ENCODE data around the gene AFF2. TPM values are rescaled to one million over a fixed set of nuclear protein-coding genes. Genes with fewer than 3 reads are reported as not detected.

Gene AFF2
- total and polyA plus RNA-seq, 12 donors, result 0.07 to 17.9 (median 1.7) TPM

DNA sequence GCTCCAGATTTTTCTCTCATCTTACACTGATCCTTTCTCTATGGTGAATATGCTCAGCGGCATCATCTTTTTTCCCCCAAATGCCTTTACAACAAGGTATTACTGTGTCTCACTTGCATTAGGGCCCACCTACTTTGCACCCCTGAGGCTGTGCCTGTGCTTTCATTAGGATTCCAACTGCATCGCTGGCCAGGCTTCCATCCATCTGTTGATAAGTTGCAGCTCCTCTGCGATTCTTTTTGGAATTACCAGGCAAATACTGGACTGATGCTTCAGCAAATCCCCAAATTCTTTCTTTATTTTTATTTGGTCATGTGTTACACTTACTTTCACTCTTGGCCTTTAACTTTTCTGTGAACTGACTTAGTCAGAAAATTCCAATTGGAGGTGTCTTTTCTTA is 77.3 kb downstream of the AFF2 start:
- Histone ChIP-seq H3K27me3 (no peaks in the 10 kb centered on the region), H3K36me3 (replicated peaks in 1 of 2) (no peaks in the 10 kb centered on the region), H3K4me3 (no peak overlapping the region), H3K27ac (no peak overlapping the region), H3K4me1 (replicated peaks in 1 of 2) (no peaks in the 10 kb centered on the region), H3K9me3 (replicated peaks in 1 of 3) (no peaks in the 10 kb centered on the region)
- TF ChIP-seq, protein P1, sequence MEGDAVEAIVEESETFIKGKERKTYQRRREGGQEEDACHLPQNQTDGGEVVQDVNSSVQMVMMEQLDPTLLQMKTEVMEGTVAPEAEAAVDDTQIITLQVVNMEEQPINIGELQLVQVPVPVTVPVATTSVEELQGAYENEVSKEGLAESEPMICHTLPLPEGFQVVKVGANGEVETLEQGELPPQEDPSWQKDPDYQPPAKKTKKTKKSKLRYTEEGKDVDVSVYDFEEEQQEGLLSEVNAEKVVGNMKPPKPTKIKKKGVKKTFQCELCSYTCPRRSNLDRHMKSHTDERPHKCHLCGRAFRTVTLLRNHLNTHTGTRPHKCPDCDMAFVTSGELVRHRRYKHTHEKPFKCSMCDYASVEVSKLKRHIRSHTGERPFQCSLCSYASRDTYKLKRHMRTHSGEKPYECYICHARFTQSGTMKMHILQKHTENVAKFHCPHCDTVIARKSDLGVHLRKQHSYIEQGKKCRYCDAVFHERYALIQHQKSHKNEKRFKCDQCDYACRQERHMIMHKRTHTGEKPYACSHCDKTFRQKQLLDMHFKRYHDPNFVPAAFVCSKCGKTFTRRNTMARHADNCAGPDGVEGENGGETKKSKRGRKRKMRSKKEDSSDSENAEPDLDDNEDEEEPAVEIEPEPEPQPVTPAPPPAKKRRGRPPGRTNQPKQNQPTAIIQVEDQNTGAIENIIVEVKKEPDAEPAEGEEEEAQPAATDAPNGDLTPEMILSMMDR (IDR thresholded peaks at IDR 0.05), result no peak
- no peak for TF ChIP-seq POLR2A (IDR thresholded peaks at IDR 0.05)
- no peak for DNase-seq
- 72 to 79% (median 75%) methylated on average over 3 of the region's 3 CpGs for WGBS, 4 donors
- intact Hi-C loops (cut with DNase I), result no loop called here

DNA sequence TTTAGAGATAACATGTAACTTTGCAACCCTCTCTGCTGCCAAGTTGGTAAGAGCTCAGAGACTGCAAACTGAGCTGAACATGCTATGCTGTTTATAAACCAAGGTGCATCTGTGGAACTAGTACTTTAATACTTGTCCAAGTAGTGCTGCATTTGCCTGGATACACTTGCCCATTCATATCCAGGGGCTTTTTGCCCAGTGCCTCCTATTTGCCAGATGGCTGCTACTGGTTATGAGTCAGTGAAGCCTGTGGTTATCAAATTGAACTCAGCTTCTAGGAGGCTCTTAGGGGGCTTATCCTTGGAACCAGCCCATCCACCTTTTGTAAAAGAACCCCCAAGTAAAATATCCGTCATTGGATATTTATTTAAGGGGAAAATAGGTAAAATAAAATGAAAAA is 79.6 kb downstream of the AFF2 start:
- Histone ChIP-seq H3K36me3 (replicated peaks in 1 of 2) (no peaks in the 10 kb centered on the region), H3K4me1 (replicated peaks in 1 of 2) (no peaks in the 10 kb centered on the region), H3K27me3 (no peaks in the 10 kb centered on the region), H3K4me3 (no peak overlapping the region), H3K9me3 (replicated peaks in 1 of 3) (no peaks in the 10 kb centered on the region), H3K27ac (no peak overlapping the region)
- TF ChIP-seq, protein P1 (IDR thresholded peaks at IDR 0.05), result no peak
- TF ChIP-seq POLR2A (IDR thresholded peaks at IDR 0.05), result no peak
- 0 to 86% (median 19%) methylated on average over 1 of the region's 1 CpG for WGBS, 4 donors
- DNase-seq, result no peak
- intact Hi-C loops (cut with DNase I), result no loop called here

DNA sequence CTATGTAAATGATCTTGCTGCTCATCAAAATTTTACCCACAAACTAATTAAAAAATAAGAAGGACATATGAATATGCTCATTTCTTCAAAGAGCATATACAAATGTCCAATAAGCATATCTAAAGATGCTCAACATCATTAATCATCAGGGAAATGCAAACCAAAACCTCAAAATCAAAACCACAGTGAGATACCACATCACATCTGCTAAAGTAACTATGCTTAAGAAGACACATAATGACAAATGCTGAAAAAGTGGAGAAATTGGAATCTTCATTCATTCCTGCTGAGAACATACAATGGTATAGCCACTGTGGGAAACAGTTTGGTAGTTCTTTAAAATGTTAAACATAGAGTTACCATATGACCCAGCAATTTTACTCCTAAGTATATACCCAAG is 81.9 kb downstream of the AFF2 start:
- H3K9me3 ChIP-seq (replicated peaks in 1 of 3), result no peaks in the 10 kb centered on the region
- no peaks in the 10 kb centered on the region for H3K36me3 ChIP-seq (replicated peaks in 1 of 2)
- no peaks in the 10 kb centered on the region for H3K27me3 ChIP-seq
- no peak for DNase-seq
- H3K4me3 ChIP-seq, result no peak overlapping the region
- TF ChIP-seq POLR2A (IDR thresholded peaks at IDR 0.05), result no peak
- TF ChIP-seq, protein P1 (IDR thresholded peaks at IDR 0.05), result no peak
- H3K4me1 ChIP-seq (replicated peaks in 1 of 2), result no peaks in the 10 kb centered on the region
- no peak overlapping the region for H3K27ac ChIP-seq
- intact Hi-C loops (cut with DNase I), result no loop called here

DNA sequence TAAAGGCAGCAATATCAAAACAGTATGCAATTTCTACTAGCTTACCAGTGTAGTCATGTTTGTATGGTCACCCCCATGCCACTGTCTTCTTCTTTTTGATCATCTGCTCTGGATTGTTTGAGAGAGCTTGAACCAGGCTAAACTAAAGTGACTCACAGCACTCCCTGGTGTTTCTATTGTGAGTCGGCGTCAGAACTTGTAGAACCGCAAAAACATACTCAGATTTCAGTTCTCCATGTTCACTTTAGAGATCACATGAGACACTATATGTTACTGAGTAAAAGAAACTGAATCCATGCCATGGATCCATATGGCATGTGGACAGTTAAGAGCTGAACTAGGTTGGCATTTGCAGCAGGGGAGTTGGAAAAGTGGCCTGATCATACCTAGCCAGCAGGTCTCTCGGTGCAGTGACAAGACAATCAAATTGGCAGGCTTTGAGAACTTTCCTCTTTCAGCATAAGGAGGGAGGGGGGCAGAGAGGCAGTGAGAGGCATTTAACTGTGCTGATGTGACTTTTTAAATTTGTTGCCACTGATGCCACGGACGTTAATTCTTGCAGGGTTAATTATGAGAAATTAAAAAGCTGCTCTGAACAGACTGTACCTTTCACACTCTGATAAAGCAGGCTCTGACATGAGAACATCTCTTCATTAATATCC is 88.4 kb downstream of the AFF2 start:
- no peak for DNase-seq
- intact Hi-C loops (cut with DNase I), result no loop called here
- no peak overlapping the region for H3K4me3 ChIP-seq
- WGBS, 4 donors, result 29 to 83% (median 81%) methylated on average over 2 to 6 of the region's 6 CpGs
- TF ChIP-seq, protein P1 (IDR thresholded peaks at IDR 0.05), result no peak
- TF ChIP-seq POLR2A (IDR thresholded peaks at IDR 0.05), result no peak
- H3K27me3 ChIP-seq, result no peaks in the 10 kb centered on the region
- H3K36me3 ChIP-seq (replicated peaks in 1 of 2), result no peaks in the 10 kb centered on the region
- H3K4me1 ChIP-seq (replicated peaks in 1 of 2), result no peaks in the 10 kb centered on the region
- H3K9me3 ChIP-seq (replicated peaks in 1 of 3), result no peaks in the 10 kb centered on the region
- no peak overlapping the region for H3K27ac ChIP-seq
